C4-2B (cell line): ENCODE data around the gene KLHL8.

ENCODE experiments used
- CTCF ChIP-seq: fragments of 450-650 bp; conservative IDR thresholded peaks from 2 replicates; pipeline ENCODE4 v1.5.1; 2017; ENCODE audit warnings: mild to moderate bottlenecking
- ZFX ChIP-seq: fragments of 450-650 bp; IDR thresholded peaks from 2 replicates; pipeline ENCODE4 v1.6.1; 2017

GRCh38 chr4:87249332-87250019 is 29.1 kb upstream of the KLHL8 start:
- no peak for TF ChIP-seq CTCF
- no peak for TF ChIP-seq ZFX
